Stomach (tissue), 4 donors: Measurements from ENCODE around the gene PRKG1.

Source experiments
- CTCF ChIP-seq, 7 experiments: fragments of 450-650 bp in 4 of 7; fragments of 200-600 bp in 3 of 7; sonication (generic) in 3 of 7; IDR thresholded peaks; one replicate each; pipeline ENCODE4 v1.5.1; 2016 to 2019; ENCODE audit warnings: antibody characterized with exemption in 7 of 7, control low read depth in 2 of 7, mild to moderate bottlenecking in 1 of 7
- EP300 ChIP-seq: sonication (generic); formaldehyde crosslinking; IDR thresholded peaks from one replicate; pipeline ENCODE4 v1.6.1; 2017; ENCODE audit warnings: antibody characterized with exemption
- POLR2AphosphoS5 ChIP-seq, 3 donors: sonication (generic); formaldehyde crosslinking; IDR thresholded peaks; one replicate each; pipeline ENCODE4 v1.6.1; 2016; ENCODE audit warnings: antibody characterized with exemption in 3 of 3

- no peak for TF ChIP-seq EP300
- no peak for TF ChIP-seq POLR2AphosphoS5 (IDR thresholded peaks at IDR 0.05)
- no peak for TF ChIP-seq CTCF (IDR thresholded peaks at IDR 0.05)
Observed at GRCh38 chr10:51168086-51168815, 94.0 kb downstream of the PRKG1 start.
